ENCODE measurements around the gene ATF6.

Gene ATF6

GRCh38 chr1:161887730-161888287, 121.7 kb downstream of the ATF6 start:
- Mint-ChIP-seq H3K9me3 (no peaks in the 10 kb centered on the region), H3K4me3 (no peak overlapping the region), H3K27ac (peak overlapping the region; percentile 49 to 81 (median 70)), H3K36me3 (ENCODE audit: low read depth) (peaks cover 36% of the 10 kb centered on the region), H3K27me3 (ENCODE audit: low read depth) (no peaks in the 10 kb centered on the region), H3K4me1 (peaks cover 49% of the 10 kb centered on the region)
- TF ChIP-seq, protein P1, sequence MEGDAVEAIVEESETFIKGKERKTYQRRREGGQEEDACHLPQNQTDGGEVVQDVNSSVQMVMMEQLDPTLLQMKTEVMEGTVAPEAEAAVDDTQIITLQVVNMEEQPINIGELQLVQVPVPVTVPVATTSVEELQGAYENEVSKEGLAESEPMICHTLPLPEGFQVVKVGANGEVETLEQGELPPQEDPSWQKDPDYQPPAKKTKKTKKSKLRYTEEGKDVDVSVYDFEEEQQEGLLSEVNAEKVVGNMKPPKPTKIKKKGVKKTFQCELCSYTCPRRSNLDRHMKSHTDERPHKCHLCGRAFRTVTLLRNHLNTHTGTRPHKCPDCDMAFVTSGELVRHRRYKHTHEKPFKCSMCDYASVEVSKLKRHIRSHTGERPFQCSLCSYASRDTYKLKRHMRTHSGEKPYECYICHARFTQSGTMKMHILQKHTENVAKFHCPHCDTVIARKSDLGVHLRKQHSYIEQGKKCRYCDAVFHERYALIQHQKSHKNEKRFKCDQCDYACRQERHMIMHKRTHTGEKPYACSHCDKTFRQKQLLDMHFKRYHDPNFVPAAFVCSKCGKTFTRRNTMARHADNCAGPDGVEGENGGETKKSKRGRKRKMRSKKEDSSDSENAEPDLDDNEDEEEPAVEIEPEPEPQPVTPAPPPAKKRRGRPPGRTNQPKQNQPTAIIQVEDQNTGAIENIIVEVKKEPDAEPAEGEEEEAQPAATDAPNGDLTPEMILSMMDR (IDR thresholded peaks at IDR 0.05; ENCODE audit: unreplicated experiment in 3 of 3) = no peak

DNA sequence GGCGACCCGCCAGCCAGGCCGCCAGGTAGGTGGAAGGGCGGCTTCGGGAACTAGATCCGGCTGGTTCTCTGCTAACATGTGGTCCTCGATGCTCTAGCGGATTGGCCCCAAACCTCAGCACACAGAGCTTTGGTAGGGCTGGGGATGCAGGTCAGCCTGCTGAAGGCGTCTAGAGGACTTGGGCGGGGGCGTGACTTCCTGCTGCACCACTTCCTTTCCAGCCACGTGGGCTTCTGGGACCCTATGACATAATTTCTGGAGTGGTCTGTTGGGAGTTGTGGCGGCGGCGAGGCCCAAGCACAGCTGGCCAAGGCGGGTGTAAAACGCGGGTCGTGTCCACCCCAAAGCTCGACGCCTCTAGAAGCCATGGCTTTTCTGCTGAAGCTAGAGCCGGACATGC, 124.5 kb downstream of the ATF6 start:
- TF ChIP-seq, protein P1 (IDR thresholded peaks at IDR 0.05; ENCODE audit: unreplicated experiment in 3 of 3) = no peak
- H3K27me3 Mint-ChIP-seq (ENCODE audit: low read depth) = no peaks in the 10 kb centered on the region
- H3K9me3 Mint-ChIP-seq = no peaks in the 10 kb centered on the region
- no peak overlapping the region for H3K27ac Mint-ChIP-seq
- peaks cover 33% of the 10 kb centered on the region for H3K4me1 Mint-ChIP-seq
- H3K4me3 Mint-ChIP-seq = no peak overlapping the region
- peaks cover 39% of the 10 kb centered on the region for H3K36me3 Mint-ChIP-seq (ENCODE audit: low read depth)

GRCh38 chr1:161899091-161899490, 133.0 kb downstream of the ATF6 start:
- TF ChIP-seq, protein P1 (IDR thresholded peaks at IDR 0.05; ENCODE audit: unreplicated experiment in 3 of 3) = no peak
- H3K36me3 Mint-ChIP-seq (ENCODE audit: low read depth) = no peaks in the 10 kb centered on the region
- peaks cover 26% of the 10 kb centered on the region for H3K4me1 Mint-ChIP-seq
- no peaks in the 10 kb centered on the region for H3K9me3 Mint-ChIP-seq
- H3K27ac Mint-ChIP-seq = peak overlapping the region; percentile 82 to 94 (median 91)
- H3K4me3 Mint-ChIP-seq = no peak overlapping the region
- H3K27me3 Mint-ChIP-seq (ENCODE audit: low read depth) = no peaks in the 10 kb centered on the region

DNA sequence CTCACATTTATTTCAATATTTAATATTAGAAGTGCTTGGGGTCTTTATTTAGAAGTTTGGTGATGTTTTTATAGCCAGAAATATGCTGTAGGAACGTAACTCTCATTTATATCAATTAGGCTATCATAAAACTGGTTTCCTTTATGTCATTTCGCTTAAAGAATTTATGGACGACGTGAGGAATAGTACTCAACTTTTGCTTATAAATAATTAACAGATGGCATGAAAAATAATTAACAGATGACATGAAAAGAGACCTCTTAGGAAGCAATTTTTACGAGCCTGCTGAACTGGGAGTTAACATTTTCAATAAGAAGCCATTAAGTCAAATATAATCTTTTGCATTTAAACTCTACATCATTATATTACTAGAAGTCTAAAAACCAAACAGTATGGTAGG, 134.0 kb downstream of the ATF6 start:
- Mint-ChIP-seq H3K9me3 (no peaks in the 10 kb centered on the region), H3K36me3 (ENCODE audit: low read depth) (no peaks in the 10 kb centered on the region), H3K27me3 (ENCODE audit: low read depth) (no peaks in the 10 kb centered on the region), H3K4me1 (peaks cover 33% of the 10 kb centered on the region), H3K27ac (peak overlapping the region; percentile 82 to 94 (median 91)), H3K4me3 (no peak overlapping the region)
- TF ChIP-seq, protein P1 (IDR thresholded peaks at IDR 0.05; ENCODE audit: unreplicated experiment in 3 of 3) = no peak

DNA sequence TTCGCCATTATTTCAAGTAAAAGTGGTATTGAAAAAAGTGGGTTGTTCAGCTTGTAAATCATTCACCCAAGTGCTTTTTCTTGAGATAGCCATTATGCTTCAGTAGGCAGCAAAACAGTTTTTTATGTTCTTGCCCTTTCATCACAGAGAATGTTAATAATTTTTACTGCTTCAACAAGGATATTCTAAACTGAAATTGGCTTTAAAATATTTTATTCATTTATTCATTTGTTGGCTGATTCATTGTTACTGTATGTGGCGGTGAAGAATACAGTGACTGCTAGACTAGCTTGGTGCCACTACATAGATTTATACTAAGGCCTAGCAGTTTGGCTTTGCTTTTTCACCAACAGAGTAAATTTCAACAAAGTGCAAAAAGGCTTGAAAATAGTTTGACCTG, 136.1 kb downstream of the ATF6 start:
- TF ChIP-seq, protein P1 (IDR thresholded peaks at IDR 0.05; ENCODE audit: unreplicated experiment in 3 of 3) = no peak
- Mint-ChIP-seq H3K27ac (peak overlapping the region; percentile 90 to 95 (median 91)), H3K4me3 (no peak overlapping the region), H3K9me3 (no peaks in the 10 kb centered on the region), H3K36me3 (ENCODE audit: low read depth) (no peaks in the 10 kb centered on the region), H3K4me1 (peaks cover 51% of the 10 kb centered on the region), H3K27me3 (ENCODE audit: low read depth) (no peaks in the 10 kb centered on the region)

DNA sequence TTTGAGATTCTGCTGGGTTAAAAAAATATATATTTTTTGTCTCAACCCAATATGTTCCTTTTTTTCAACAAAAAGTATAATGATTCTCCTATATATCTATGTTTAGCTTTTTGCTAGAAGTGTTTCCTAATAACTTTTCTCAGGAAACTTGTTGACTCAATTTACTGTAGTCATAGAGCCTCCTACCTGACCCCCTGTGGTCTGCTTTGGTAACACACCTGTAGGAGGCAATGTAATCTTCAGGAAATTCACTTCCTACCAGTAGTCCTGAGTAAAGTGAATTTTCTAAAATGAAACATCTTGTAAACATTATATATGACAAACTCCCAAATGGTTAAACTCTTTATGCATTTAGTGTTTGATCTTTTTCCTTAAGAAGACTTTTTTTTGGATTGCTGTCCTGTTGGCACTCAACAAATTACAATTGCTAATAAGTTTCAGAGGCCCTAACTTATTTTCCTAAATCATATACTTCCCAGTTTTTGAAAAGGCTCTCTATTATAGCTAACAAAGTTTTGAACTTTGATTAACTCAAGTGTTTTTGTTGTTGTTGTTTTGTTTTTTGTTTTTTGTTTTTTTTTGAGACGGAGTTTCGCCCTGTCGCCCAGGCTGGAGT, 139.3 kb downstream of the ATF6 start:
- Mint-ChIP-seq H3K4me1 (peaks cover 43% of the 10 kb centered on the region), H3K36me3 (ENCODE audit: low read depth) (no peaks in the 10 kb centered on the region), H3K9me3 (no peaks in the 10 kb centered on the region), H3K27me3 (ENCODE audit: low read depth) (no peaks in the 10 kb centered on the region), H3K4me3 (no peak overlapping the region), H3K27ac (peak overlapping the region; percentile 70 to 95 (median 90))
- TF ChIP-seq, protein P1 (IDR thresholded peaks at IDR 0.05; ENCODE audit: unreplicated experiment in 3 of 3) = peak; percentile 32 to 42 (median 40)

Data from nephron (organoid).